ENCODE measurements around the gene SYNDIG1. TPM values are rescaled to one million over a fixed set of nuclear protein-coding genes. Genes with fewer than 3 reads are reported as not detected.
A peak's percentile ranks its signal among the peaks of the same experiment; 100 is the strongest.
"Not testable (repeated sequence)": the region's sequence is repeated elsewhere in the genome, so short reads cannot be mapped to it uniquely, and the experiment has no call there.

SYNDIG1 gene
- total and polyA plus RNA-seq, 4 donors, result 23.9 to 46.4 (median 33.1) TPM

- 95% methylated on average over 5 of the region's 5 CpGs for whole genome bisulfite sequencing (ENCODE audit: insufficient coverage)
- no peak overlapping the region for H3K27ac ChIP-seq (ENCODE audit: low read depth, low read length)
- no peak overlapping the region for H3K4me3 ChIP-seq (ENCODE audit: low read depth, low read length)
- no peak for DNase-seq (ENCODE audit: low read depth in 4 of 6, low spot score in 6 of 6)
- H3K27me3 ChIP-seq (ENCODE audit: control insufficient read depth, insufficient read depth, low read length), result no peaks in the 10 kb centered on the region
- H3K36me3 ChIP-seq (ENCODE audit: control insufficient read depth, insufficient read depth, low read length), result peaks cover 13% of the 10 kb centered on the region
- H3K4me1 ChIP-seq (ENCODE audit: control insufficient read depth, insufficient read depth, low read length), result peaks cover 23% of the 10 kb centered on the region
- H3K9me3 ChIP-seq (ENCODE audit: control insufficient read depth, insufficient read depth, low read length), result no peaks in the 10 kb centered on the region
These were observed 37.3 kb downstream of the SYNDIG1 start for GRCh38 chr20:24506696-24507095.

- no peaks in the 10 kb centered on the region for H3K27me3 ChIP-seq (ENCODE audit: control insufficient read depth, insufficient read depth, low read length)
- H3K27ac ChIP-seq (ENCODE audit: low read depth, low read length), result no peak overlapping the region
- peaks cover 16% of the 10 kb centered on the region for H3K4me1 ChIP-seq (ENCODE audit: control insufficient read depth, insufficient read depth, low read length)
- 70% methylated on average over 11 of the region's 11 CpGs for WGBS (ENCODE audit: insufficient coverage)
- H3K9me3 ChIP-seq (ENCODE audit: control insufficient read depth, insufficient read depth, low read length), result no peaks in the 10 kb centered on the region
- H3K4me3 ChIP-seq (ENCODE audit: low read depth, low read length), result no peak overlapping the region
- peaks cover 11% of the 10 kb centered on the region for H3K36me3 ChIP-seq (ENCODE audit: control insufficient read depth, insufficient read depth, low read length)
- DNase-seq (ENCODE audit: low read depth in 4 of 6, low spot score in 6 of 6), result no peak
These were observed 37.9 kb downstream of the SYNDIG1 start for GRCh38 chr20:24507182-24507853.

- WGBS (ENCODE audit: insufficient coverage), result 91% methylated on average over 9 of the region's 11 CpGs
- H3K4me1 ChIP-seq (ENCODE audit: control insufficient read depth, insufficient read depth, low read length); H3K4me3 ChIP-seq (ENCODE audit: low read depth, low read length); DNase-seq (ENCODE audit: low read depth in 4 of 6, low spot score in 6 of 6); H3K36me3 ChIP-seq (ENCODE audit: control insufficient read depth, insufficient read depth, low read length); H3K27me3 ChIP-seq (ENCODE audit: control insufficient read depth, insufficient read depth, low read length); H3K27ac ChIP-seq (ENCODE audit: low read depth, low read length); H3K9me3 ChIP-seq (ENCODE audit: control insufficient read depth, insufficient read depth, low read length): not testable (repeated sequence)
These were observed 43.0 kb downstream of the SYNDIG1 start for GRCh38 chr20:24512441-24512840.

- no peaks in the 10 kb centered on the region for H3K4me1 ChIP-seq (ENCODE audit: control insufficient read depth, insufficient read depth, low read length)
- H3K4me3 ChIP-seq (ENCODE audit: low read depth, low read length), result no peak overlapping the region
- no peaks in the 10 kb centered on the region for H3K27me3 ChIP-seq (ENCODE audit: control insufficient read depth, insufficient read depth, low read length)
- WGBS (ENCODE audit: insufficient coverage), result 86% methylated on average over 5 of the region's 6 CpGs
- no peaks in the 10 kb centered on the region for H3K36me3 ChIP-seq (ENCODE audit: control insufficient read depth, insufficient read depth, low read length)
- H3K9me3 ChIP-seq (ENCODE audit: control insufficient read depth, insufficient read depth, low read length), result no peaks in the 10 kb centered on the region
- H3K27ac ChIP-seq (ENCODE audit: low read depth, low read length), result no peak overlapping the region
- DNase-seq (ENCODE audit: low read depth in 4 of 6, low spot score in 6 of 6), result no peak
These were observed 49.1 kb downstream of the SYNDIG1 start for GRCh38 chr20:24518515-24518914.

GRCh38 chr20:24519476-24519875 lies 50.0 kb downstream of the SYNDIG1 start:
- Histone ChIP-seq H3K27ac (ENCODE audit: low read depth, low read length) (no peak overlapping the region), H3K4me3 (ENCODE audit: low read depth, low read length) (no peak overlapping the region), H3K36me3 (ENCODE audit: control insufficient read depth, insufficient read depth, low read length) (no peaks in the 10 kb centered on the region), H3K4me1 (ENCODE audit: control insufficient read depth, insufficient read depth, low read length) (peaks cover 6% of the 10 kb centered on the region), H3K27me3 (ENCODE audit: control insufficient read depth, insufficient read depth, low read length) (no peaks in the 10 kb centered on the region), H3K9me3 (ENCODE audit: control insufficient read depth, insufficient read depth, low read length) (no peaks in the 10 kb centered on the region)
- WGBS (ENCODE audit: insufficient coverage), result 100% methylated on average over 4 of the region's 6 CpGs
- no peak for DNase-seq (ENCODE audit: low read depth in 4 of 6, low spot score in 6 of 6)

- no peaks in the 10 kb centered on the region for H3K9me3 ChIP-seq (ENCODE audit: control insufficient read depth, insufficient read depth, low read length)
- H3K27me3 ChIP-seq (ENCODE audit: control insufficient read depth, insufficient read depth, low read length), result no peaks in the 10 kb centered on the region
- 90% methylated on average over 3 of the region's 3 CpGs for WGBS (ENCODE audit: insufficient coverage)
- no peak overlapping the region for H3K27ac ChIP-seq (ENCODE audit: low read depth, low read length)
- H3K4me3 ChIP-seq (ENCODE audit: low read depth, low read length), result no peak overlapping the region
- H3K4me1 ChIP-seq (ENCODE audit: control insufficient read depth, insufficient read depth, low read length), result peaks cover 6% of the 10 kb centered on the region
- H3K36me3 ChIP-seq (ENCODE audit: control insufficient read depth, insufficient read depth, low read length), result no peaks in the 10 kb centered on the region
- no peak for DNase-seq (ENCODE audit: low read depth in 4 of 6, low spot score in 6 of 6)
These were observed 51.6 kb downstream of the SYNDIG1 start for GRCh38 chr20:24521032-24521431.

GRCh38 chr20:24522452-24523330 lies 53.3 kb downstream of the SYNDIG1 start:
- Histone ChIP-seq H3K4me3 (ENCODE audit: low read depth, low read length) (no peak overlapping the region), H3K36me3 (ENCODE audit: control insufficient read depth, insufficient read depth, low read length) (no peaks in the 10 kb centered on the region), H3K4me1 (ENCODE audit: control insufficient read depth, insufficient read depth, low read length) (peaks cover 6% of the 10 kb centered on the region), H3K27me3 (ENCODE audit: control insufficient read depth, insufficient read depth, low read length) (no peaks in the 10 kb centered on the region), H3K9me3 (ENCODE audit: control insufficient read depth, insufficient read depth, low read length) (no peaks in the 10 kb centered on the region), H3K27ac (ENCODE audit: low read depth, low read length) (no peak overlapping the region)
- 60% methylated on average over 1 of the region's 5 CpGs for WGBS (ENCODE audit: insufficient coverage)
- no peak for DNase-seq (ENCODE audit: low read depth in 4 of 6, low spot score in 6 of 6)

- no peaks in the 10 kb centered on the region for H3K9me3 ChIP-seq (ENCODE audit: control insufficient read depth, insufficient read depth, low read length)
- 20% methylated on average over 1 of the region's 5 CpGs for WGBS (ENCODE audit: insufficient coverage)
- peaks cover 6% of the 10 kb centered on the region for H3K4me1 ChIP-seq (ENCODE audit: control insufficient read depth, insufficient read depth, low read length)
- H3K27ac ChIP-seq (ENCODE audit: low read depth, low read length), result no peak overlapping the region
- no peak overlapping the region for H3K4me3 ChIP-seq (ENCODE audit: low read depth, low read length)
- no peaks in the 10 kb centered on the region for H3K27me3 ChIP-seq (ENCODE audit: control insufficient read depth, insufficient read depth, low read length)
- DNase-seq (ENCODE audit: low read depth in 4 of 6, low spot score in 6 of 6), result peak in 5 of 6 donors; percentile 40 to 91 (median 51)
- no peaks in the 10 kb centered on the region for H3K36me3 ChIP-seq (ENCODE audit: control insufficient read depth, insufficient read depth, low read length)
These were observed 54.2 kb downstream of the SYNDIG1 start for GRCh38 chr20:24523661-24524060.

GRCh38 chr20:24528583-24529368 lies 59.3 kb downstream of the SYNDIG1 start:
- DNase-seq (ENCODE audit: low read depth in 4 of 6, low spot score in 6 of 6), result peak in 1 of 6 donors; percentile 18
- WGBS (ENCODE audit: insufficient coverage), result 89% methylated on average over 1 of the region's 3 CpGs
- no peaks in the 10 kb centered on the region for H3K27me3 ChIP-seq (ENCODE audit: control insufficient read depth, insufficient read depth, low read length)
- peaks cover 6% of the 10 kb centered on the region for H3K4me1 ChIP-seq (ENCODE audit: control insufficient read depth, insufficient read depth, low read length)
- H3K27ac ChIP-seq (ENCODE audit: low read depth, low read length), result no peak overlapping the region
- H3K36me3 ChIP-seq (ENCODE audit: control insufficient read depth, insufficient read depth, low read length), result no peaks in the 10 kb centered on the region
- H3K9me3 ChIP-seq (ENCODE audit: control insufficient read depth, insufficient read depth, low read length), result no peaks in the 10 kb centered on the region
- no peak overlapping the region for H3K4me3 ChIP-seq (ENCODE audit: low read depth, low read length)

Data from spinal cord (tissue), 10 donors.